ENCODE data around the gene RAD21L1.

GRCh38 chr20:1269235-1269634, 43.4 kb downstream of the RAD21L1 start:
- no peak for TF ChIP-seq CTCF (IDR thresholded peaks at IDR 0.05)
- no peak for TF ChIP-seq EZH2phosphoT487 (IDR thresholded peaks at IDR 0.05)
